RWPE1 (cell line): ENCODE results near the gene FXYD7.
"Not testable (repeated sequence)": the region's sequence is repeated elsewhere in the genome, so short reads cannot be mapped to it uniquely, and the experiment has no call there.

ENCODE experiments used
- CTCF ChIA-PET: fragments of 350-600 bp; sonication (Branson Sonifier 250); formaldehyde crosslinking; extraction: SDS; loops from one replicate; lab custom pipeline; 2021; lab: Yijun Ruan, JAX
- POLR2A ChIA-PET: fragments of 400-600 bp; formaldehyde crosslinking; extraction: SDS; loops from one replicate; lab custom pipeline; 2020; ENCODE audit warnings: antibody characterized with exemption; ENCODE audit not compliant: low non-redundant PET; lab: Yijun Ruan, JAX
- DNase-seq: peaks from one replicate; pipeline ENCODE4 v3.0.0; 2012; ENCODE audit warnings: low spot score
- H3K27ac ChIP-seq: fragments of 450-650 bp; 2 replicates; pipeline ENCODE4 v1.5.1; 2017
- TF ChIP-seq, protein P1 (sequence below): fragments of 450-650 bp; conservative IDR thresholded peaks from 2 replicates; pipeline ENCODE4 v1.5.1; 2017; ENCODE audit warnings: low read depth, mild to moderate bottlenecking

Gene FXYD7

DNA sequence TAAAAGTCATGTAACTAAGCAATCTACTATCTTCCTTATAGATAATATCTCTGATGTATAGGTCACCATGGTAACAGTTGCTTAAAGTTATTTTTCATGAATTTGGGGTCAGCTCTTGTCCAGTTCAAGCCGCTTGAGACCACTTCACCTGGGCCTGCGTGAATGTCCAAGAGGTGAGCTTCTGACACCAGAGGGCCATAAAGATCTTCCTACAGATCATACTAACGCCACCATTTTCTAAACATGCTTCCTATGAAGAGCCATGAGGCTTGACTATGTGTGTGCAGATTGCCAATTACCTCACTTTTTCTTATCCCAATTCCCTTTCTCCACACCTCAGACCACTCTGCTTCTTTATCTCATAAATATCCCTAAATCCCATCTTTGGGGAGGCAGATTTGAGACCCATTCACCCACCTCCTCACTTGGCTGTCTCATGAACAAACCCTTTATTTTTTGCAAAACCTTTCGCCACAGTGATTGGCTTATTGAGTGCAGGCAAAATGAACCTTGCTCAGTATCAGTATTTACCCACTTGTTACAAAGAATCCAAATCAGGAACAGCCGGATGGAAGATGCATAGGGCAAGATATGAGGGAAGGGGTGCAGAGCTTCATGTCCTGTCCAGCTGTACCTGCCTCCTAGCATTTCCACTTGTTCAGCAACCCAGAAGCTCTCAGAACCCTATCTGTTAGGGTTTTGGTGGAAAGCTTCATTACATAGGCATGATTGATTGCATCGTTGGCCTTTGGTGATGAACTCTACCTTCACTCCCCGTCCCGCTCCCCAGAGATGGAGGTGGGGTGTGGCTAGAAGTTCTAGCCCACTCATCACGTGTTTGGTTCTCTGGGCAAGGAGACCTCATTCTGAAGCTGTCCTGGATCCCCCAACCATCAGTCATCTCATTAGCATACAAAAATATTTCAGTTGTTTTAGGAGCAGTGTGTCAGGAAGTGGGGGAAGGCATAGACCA lies 51.2 kb downstream of the FXYD7 start:
- ChIA-PET POLR2A (no interaction called here), CTCF (no interaction called here)
- H3K27ac ChIP-seq, result no peak overlapping the region
- TF ChIP-seq, protein P1, sequence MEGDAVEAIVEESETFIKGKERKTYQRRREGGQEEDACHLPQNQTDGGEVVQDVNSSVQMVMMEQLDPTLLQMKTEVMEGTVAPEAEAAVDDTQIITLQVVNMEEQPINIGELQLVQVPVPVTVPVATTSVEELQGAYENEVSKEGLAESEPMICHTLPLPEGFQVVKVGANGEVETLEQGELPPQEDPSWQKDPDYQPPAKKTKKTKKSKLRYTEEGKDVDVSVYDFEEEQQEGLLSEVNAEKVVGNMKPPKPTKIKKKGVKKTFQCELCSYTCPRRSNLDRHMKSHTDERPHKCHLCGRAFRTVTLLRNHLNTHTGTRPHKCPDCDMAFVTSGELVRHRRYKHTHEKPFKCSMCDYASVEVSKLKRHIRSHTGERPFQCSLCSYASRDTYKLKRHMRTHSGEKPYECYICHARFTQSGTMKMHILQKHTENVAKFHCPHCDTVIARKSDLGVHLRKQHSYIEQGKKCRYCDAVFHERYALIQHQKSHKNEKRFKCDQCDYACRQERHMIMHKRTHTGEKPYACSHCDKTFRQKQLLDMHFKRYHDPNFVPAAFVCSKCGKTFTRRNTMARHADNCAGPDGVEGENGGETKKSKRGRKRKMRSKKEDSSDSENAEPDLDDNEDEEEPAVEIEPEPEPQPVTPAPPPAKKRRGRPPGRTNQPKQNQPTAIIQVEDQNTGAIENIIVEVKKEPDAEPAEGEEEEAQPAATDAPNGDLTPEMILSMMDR, result no peak
- DNase-seq, result no peak

DNA sequence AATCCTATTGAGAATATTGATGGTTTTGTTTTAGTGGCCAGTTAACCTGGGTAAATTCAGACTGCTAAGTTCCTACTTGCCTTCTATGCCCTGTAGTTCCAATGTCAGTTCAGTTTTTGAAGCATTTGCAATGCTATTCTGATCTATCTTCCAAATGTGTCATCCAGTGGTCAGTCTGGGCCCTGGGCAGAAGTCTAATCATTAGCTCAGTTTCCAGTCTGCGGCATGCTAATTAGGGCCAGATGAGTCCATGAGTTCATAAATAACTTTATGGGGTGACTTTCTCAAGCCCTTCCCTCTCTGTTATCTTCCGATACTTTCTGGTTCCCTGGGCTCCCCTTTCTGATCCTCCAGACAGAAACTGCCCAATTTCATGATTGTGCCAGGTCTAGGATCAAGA lies 52.8 kb downstream of the FXYD7 start:
- POLR2A ChIA-PET, result no interaction called here
- CTCF ChIA-PET, result no interaction called here
- H3K27ac ChIP-seq, result no peak overlapping the region
- DNase-seq, result no peak
- TF ChIP-seq, protein P1, result no peak

DNA sequence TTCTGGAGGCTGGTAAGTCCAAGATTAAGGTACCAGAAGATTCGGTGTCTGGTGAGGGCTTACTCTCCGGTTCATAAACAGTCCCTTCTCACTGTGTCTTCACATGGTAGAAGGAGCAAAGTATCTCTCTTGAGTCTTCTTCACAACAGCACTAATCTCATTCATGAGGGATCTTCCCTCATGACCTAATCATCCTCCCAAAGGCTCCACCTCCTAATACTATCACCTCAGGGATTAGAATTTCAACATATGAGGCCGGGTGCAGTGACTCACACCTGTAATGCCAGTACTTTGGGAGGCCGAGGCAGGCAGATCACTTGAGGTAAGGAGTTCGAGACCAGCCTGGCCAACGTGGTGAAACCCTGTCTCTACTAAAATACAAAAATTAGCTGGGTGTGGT lies 53.8 kb downstream of the FXYD7 start:
- CTCF ChIA-PET, result interaction anchor here (0.6 kb wide), 1 partner anchor 96 kb away, joined by 4 read pairs; no protein-coding TSS in a partner anchor
- DNase-seq, H3K27ac ChIP-seq, POLR2A ChIA-PET: not testable (repeated sequence)

DNA sequence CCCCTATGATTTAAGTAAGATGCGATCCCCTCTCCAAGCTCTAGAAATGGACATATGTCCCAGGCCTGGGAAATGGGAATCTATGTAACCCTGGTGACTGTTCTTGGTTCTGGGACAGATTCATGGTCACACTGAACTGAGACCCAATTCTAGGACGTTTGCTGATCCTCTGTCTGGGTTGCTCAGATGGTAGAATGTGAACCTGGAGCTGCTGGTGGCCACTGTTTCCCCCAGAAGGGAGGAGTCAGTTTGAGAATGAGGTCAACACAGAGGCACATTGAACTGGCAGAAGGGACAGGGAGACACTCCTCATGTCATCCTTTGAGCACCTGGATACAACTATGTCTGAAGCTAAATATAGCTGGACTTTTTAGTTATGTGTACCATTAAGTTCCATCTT lies 56.4 kb downstream of the FXYD7 start:
- CTCF ChIA-PET, result no interaction called here
- H3K27ac ChIP-seq, result no peak overlapping the region
- TF ChIP-seq, protein P1, result no peak
- DNase-seq, result no peak
- POLR2A ChIA-PET, result no interaction called here

DNA sequence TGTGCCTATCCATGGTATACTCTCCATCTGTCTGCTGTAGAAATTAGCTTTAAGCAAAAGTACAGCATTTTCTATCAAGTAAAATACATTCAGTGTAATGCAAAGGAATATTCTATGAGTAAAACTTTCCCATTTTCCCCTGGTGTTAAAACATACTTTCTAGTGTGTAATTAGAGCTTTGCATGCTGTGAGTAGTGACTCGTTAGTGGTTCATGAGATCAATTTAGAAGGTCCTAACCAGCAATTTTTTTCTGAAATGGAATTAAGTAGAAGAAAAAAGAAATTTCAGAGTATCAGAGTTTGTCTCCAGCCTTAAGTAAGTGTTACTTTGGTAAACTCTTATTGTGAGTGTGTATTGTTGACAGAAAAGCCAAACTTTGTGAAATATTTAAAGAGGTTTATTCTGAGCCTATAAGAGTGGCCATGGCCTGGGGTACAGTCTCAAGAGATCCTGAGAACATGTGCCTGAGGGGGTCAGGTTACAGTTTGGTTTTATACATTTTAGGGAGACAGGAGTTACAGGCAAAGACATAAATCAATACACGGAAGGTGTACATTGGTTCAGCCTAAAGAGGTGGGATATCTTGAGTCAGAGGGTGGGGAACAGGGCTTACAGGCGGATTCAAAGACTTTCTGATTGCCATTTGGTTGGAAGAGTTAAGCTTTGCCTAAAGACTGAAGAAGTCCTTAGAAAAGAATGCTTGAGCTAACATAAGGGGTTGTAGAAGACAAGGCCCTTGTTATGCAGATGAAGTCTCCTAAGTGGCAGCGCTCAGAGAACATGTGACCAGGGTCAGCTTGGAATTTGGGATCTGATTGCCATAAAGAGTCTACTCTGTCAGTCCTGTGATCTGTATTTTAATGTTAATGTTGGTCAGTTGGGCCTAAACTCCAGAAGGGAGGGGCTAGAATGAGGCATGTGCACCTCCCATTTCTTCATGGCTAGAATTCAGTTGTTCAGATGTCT lies 60.0 kb downstream of the FXYD7 start:
- POLR2A ChIA-PET, result no interaction called here
- CTCF ChIA-PET, result no interaction called here

More for the DNA sequence above, 60.0 kb downstream of the FXYD7 start:
- no peak for DNase-seq
- no peak overlapping the region for H3K27ac ChIP-seq
- TF ChIP-seq, protein P1, result no peak
